Diencephalon (tissue), 1 donor: ENCODE data around the gene LRRC34. TPM values are rescaled to one million over a fixed set of nuclear protein-coding genes. Genes with fewer than 3 reads are reported as not detected.

ENCODE experiments used
- total RNA-seq: library from RNA; depleted of rRNA; stranded (reverse); fragments of >200 nt; gene quantifications from one replicate; pipeline ENCODE4 v1.2.3, GENCODE V29; 2014

Gene LRRC34, protein sequence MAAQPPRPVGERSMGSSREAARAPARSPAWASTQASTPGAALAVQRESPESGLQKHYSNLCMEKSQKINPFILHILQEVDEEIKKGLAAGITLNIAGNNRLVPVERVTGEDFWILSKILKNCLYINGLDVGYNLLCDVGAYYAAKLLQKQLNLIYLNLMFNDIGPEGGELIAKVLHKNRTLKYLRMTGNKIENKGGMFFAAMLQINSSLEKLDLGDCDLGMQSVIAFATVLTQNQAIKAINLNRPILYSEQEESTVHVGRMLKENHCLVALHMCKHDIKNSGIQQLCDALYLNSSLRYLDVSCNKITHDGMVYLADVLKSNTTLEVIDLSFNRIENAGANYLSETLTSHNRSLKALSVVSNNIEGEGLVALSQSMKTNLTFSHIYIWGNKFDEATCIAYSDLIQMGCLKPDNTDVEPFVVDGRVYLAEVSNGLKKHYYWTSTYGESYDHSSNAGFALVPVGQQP
- 24.5 TPM for total RNA-seq

GRCh38 chr3:169812332-169813235 is at the start of gene LRRC34, which contains the start of gene LRRIQ4:
Gene LRRC34 (minus strand): TSS chr3:169812904. CDS start chr3:169812548, 356 bp downstream.
Gene LRRIQ4 (plus strand): TSS chr3:169812870. CDS start chr3:169821922, 9,052 bp downstream.

DNA sequence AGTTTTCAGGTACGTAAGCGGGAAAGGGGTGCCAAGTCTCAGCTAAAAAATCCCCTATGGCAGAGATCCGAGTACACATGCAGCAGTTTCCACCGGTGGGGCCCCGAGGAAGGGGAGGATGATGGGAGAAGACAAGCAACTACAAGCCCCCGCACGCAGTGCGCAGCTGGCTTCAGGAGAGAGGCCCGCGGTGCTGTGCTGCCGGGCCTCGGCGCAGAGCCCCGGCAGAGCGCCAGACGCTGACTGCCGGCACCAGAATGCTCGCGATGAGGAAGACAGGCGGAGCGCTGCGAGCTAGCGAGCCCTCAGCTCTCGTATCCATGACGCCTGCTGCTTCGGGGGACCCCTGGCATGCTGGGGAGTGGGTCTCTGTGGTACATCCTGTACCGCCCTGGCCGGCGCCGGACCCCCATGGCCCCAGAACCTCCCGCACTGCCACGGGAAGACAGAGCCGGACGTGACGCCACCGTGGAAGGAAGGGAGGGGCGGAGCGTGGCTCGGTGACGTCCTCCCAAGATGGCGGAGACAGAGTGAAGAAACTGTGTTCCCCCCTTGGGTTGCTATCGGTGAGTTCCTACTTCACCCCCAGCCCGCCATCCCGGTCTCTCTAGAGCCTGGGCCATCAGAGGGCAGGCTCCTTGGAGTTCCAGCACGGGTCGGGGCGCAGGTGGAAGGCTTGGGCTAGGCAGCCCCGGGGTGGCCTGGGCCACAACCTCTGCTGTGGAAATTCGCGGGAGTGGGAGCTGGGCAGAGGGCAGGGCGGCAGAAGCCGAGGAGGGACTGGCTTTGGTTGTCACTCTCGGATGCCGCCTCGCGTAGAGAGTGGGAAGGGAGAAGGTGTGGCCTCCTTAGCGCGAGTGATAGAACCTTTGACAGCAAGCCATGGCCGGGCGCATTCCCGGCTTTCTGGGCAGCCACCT is 39.5 kb downstream of the LRRC34 start, which contains the start of gene MYNN:
MYNN (plus strand) TSS at position 500 of the 920 bp plus-strand sequence. CDS start 900 bp downstream, outside the sequence.

DNA sequence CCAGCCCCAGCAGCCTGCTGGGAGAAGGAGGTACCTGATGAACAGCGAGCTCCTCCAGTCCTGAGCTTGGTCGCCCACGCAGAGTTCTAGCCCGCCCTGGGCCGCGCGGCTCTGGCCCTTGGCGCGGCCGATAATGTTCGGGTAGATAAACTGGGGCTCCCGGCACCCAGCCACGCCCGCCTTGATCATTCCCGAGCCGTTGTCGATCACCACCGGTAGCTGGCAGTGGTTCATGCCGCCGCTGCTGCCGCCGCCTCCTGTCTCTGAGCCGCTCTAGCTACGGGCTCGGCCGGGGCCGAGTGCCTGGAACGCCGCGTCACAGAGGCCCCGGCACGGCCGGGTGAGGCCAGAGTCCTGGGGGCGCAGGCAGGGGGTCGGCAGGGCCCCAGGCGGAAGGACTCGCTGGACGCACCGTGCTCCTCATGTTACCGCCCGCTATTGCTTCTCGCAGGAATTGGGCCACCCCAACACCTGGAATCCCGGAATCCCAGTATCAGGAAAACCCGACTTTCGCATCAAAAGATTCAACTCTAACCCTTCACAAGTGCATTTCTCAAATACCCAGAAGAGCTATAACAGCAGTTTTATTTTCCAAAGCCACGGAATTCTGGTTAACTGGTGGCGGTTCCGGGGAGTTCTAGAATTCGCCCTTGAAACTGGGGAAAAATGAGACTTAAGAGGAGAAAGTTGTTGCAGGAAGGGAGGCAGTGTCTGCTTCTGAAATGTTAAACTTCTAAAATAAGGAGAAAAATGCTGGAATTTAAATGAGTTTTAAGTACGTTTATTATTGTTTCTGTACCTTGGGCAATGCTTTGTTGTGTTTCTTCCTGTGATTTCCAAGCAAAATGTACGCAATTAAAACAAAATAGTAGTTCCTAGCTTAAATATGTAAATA is 43.2 kb downstream of the LRRC34 start, which contains the start of gene ACTRT3:
ACTRT3 (minus strand) TSS at position 275 of the 895 bp plus-strand sequence; CDS start at position 234, 41 bp downstream.

DNA sequence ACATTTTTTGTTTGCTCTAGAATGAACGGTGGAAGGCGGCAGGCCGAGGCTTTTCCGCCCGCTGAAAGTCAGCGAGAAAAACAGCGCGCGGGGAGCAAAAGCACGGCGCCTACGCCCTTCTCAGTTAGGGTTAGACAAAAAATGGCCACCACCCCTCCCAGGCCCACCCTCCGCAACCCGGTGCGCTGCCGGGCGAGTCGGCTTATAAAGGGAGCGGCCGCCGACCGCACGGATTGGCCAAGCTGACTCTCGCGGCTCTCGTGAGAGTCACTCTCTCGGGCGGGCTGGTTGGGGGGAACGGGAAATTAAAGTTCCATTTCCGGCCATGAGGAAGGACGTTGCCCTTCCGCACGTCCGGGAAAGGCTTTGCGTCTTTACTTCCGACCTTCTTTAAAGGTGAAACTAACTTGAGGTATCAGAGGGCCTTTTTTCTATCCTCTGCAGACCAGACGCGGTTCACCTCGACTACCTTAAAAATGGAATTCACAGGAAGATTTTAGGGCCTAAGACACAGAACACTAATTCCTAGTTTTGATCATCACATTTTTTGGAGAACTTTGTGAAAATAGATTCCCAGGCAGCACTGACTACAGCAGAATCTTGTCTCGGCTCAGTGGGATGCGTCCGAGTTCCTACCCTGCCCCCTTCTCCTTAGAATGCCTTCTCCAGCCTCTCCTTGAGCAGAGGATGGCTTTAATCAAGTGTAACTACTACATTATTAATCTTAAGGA is 47.7 kb downstream of the LRRC34 start, which contains the start of gene TERC:
TERC (minus strand) TSS at position 179 of the 731 bp plus-strand sequence.

Other genes with a start within 250 kb of the LRRC34 start
- 8.3 TPM for gene MECOM, start 149.2 kb downstream of the LRRC34 start, total RNA-seq
- 71.0 TPM for gene TERC, start 47.8 kb downstream of the LRRC34 start, total RNA-seq
- 9.2 TPM for gene ACTRT3, start 43.3 kb downstream of the LRRC34 start, total RNA-seq
- 35.8 TPM for gene MYNN, start 39.5 kb downstream of the LRRC34 start, total RNA-seq
- gene LRRIQ4, start within 50 bp of the LRRC34 start, total RNA-seq = 1.6 TPM
- not detected for gene LRRC31, start 57.0 kb upstream of the LRRC34 start, total RNA-seq
- gene SAMD7, start 98.7 kb upstream of the LRRC34 start, total RNA-seq = not detected
- gene SEC62, start 153.9 kb upstream of the LRRC34 start, total RNA-seq = 144 TPM
- gene GPR160, start 225.1 kb upstream of the LRRC34 start, total RNA-seq = 5.3 TPM